K562 treated with DMSO at 1 percent for 48 hours (cell line): Measurements from ENCODE around the gene ZNF554. TPM values are rescaled to one million over a fixed set of nuclear protein-coding genes. Genes with fewer than 3 reads are reported as not detected.

ENCODE experiments used
- total RNA-seq: library from RNA; unstranded; fragments of 300-600 nt; gene quantifications from 2 replicates; pipeline ENCODE4 v1.2.3, GENCODE V29; 2022; ENCODE audit warnings: low replicate concordance; ENCODE audit errors: extremely low read depth

ZNF554 gene
- not detected in 2 replicates for total RNA-seq

GRCh38 chr19:2819540-2820111 is at the start of gene ZNF554:
TSS of gene ZNF554 (plus strand) at chr19:2819868. CDS start at chr19:2820072, 204 bp downstream.

DNA sequence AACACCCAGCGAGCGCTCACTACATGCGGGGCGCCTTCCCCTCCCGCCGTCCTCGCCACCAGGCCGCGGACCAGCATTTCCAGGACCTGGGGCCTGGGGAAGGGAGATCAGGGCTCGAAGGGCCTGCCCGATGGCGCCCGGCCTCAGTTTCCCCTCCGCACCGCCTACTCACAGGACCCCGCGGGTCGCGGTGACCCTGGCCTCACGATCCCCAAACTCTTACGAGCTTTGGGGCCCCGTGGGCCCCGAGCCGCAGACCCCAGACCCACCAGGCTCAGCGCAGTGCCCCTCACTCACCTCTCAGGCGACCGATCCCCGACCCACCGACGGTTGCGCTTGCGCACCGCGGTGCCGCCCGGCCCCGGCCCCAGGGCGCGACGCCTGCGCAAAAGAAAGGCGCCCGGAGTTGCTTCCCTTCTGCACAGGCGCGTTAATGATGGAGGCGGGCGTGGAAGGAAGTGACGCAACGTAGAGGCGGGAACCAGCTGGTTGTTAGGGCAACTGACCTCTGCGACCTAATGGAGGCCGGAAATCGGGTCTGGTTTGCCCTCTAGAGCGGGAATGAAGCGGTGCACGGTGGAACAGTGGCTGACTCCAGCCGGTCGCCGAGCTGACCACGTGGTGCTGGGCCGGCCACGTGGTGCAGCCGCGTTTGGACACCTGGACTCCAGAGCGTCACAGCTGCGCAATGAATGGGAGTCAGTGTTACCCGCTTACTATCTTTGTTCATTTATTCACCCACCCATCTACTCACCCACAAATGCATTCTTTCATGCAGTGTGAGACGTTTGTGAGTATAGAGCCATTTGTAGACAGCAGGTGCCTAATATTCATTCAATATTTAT is 36.5 kb upstream of the ZNF554 start, which contains the start of gene SGTA:
Gene SGTA (minus strand): TSS at position 338 of the 845 bp plus-strand sequence. CDS start 14,205 bp downstream, outside the sequence.

GRCh38 chr19:2785244-2785997 is 34.2 kb upstream of the ZNF554 start, which contains the start of gene THOP1:
TSS of gene THOP1 (plus strand) at chr19:2785503. CDS start at chr19:2785663, 160 bp downstream.

GRCh38 chr19:2840794-2841791 is 21.4 kb downstream of the ZNF554 start, which contains the start of gene ZNF555:
TSS of gene ZNF555 (plus strand) at chr19:2841475. CDS start at chr19:2841573, 98 bp downstream.

DNA sequence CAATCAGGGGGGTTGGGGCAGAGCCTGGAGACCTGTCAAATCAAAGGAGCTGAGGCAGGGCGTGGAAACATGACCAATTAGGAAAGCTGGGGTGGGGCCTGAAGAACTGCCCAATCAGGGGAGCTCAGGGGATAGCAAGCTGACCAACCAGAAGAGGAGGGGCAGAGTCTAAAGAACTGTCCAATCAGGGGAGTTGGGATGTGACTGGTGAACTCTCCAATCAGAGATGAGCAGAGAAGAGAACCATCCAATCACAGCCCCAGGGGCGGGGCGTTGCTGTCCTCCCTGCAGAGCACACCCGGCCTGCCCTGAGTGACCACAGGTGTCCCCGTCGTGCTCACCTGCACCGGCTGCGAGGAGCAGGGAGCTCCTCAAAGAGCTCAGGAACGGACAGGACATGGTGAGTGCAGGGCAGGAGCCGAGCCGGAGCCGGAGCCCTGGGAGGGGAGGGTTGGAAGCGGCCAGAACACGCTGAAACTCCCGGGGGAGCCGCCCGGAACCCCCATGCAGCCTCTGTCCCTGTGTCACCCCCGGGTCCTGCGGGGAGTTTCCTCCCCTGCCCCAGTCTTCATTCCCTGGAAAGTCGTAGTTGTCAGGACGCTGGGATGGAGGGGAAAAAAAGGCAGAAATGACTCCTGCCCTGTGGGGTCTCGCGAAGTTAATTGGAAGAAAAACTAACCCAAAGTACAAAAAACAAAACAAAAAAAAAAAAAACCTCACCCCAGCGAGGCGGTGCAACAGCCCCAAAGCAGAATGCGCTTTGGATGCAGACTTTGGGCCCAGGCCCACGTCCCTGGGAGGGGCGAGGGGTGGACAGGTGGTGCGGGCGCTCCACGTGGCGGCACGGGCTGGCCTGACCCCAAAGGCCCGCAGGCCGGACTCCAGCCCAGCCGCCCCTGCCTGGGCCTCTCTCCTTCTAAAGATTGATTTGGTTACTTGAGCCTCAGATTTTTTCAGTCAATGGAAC is 47.6 kb downstream of the ZNF554 start, which contains the start of gene ZNF556:
Gene ZNF556 (plus strand): TSS at position 311 of the 967 bp plus-strand sequence. CDS start 87 bp downstream, at position 398.

Other genes starting within 250 kb of the ZNF554 start
- not detected in 2 replicates for gene GNG7, start 117.2 kb upstream of the ZNF554 start, total RNA-seq
- not detected in 2 replicates for gene DIRAS1, start 98.5 kb upstream of the ZNF554 start, total RNA-seq
- gene SLC39A3, start 79.9 kb upstream of the ZNF554 start, total RNA-seq = not detected in 2 replicates
- not detected in 2 replicates for gene SGTA, start 36.6 kb upstream of the ZNF554 start, total RNA-seq
- gene THOP1, start 34.4 kb upstream of the ZNF554 start, total RNA-seq = not detected in 2 replicates
- gene ZNF555, start 21.6 kb downstream of the ZNF554 start, total RNA-seq = not detected in 2 replicates
- gene ZNF556, start 47.5 kb downstream of the ZNF554 start, total RNA-seq = not detected in 2 replicates
- not detected in 2 replicates for gene ZNF57, start 81.1 kb downstream of the ZNF554 start, total RNA-seq
- not detected in 2 replicates for gene ZNF77, start 125.1 kb downstream of the ZNF554 start, total RNA-seq
- gene TLE6, start 157.7 kb downstream of the ZNF554 start, total RNA-seq = not detected in 2 replicates
- not detected in 2 replicates for gene TLE2, start 209.4 kb downstream of the ZNF554 start, total RNA-seq
- 269 TPM in 1 of 2 replicates, not detected in the other for gene TLE5, start 242.6 kb downstream of the ZNF554 start, total RNA-seq